ENCODE results near the gene NRDC. TPM values are rescaled to one million over a fixed set of nuclear protein-coding genes. Genes with fewer than 3 reads are reported as not detected.

The NRDC gene
- total RNA-seq, 1 experiment from 2014 or later: 176 TPM

DNA sequence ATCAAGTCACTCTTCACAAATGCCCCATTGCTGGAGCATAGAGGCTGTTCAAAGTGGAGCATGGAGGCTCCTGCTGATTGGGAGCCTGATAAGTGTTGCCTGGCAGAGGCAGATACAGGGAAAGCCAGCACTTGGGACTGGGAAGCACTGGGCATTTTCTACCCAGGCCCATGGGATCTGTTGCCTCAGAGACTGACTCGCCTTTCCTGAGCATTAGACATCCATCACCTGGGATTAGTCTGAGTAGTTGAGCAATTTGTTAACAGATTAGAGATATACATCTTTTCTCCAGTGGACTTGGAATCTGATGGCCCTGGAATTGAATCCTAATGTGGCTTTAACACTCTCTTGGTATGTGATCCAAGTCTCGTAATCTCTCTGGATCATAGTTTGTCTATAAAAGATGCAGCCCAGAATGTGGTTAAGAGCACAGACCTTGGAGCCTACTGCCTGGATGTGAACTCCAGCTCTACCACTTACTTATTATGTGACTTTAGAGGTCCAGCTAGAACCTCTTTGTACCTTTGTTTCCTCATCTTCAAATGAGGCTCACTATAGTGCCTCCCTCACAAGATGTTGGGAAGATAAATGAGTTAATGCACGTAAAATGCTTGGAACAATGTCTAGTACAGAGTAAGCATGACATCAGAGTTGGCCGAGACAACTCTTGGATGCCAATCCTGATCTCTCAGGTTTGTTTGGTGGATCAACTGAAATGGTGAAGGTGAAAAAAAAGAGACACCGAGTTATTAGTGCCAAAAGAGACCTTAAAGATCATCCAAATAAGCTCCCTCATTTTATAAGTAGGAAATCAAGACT lies 38.3 kb upstream of the NRDC start:
- POLR2A ChIA-PET: no interaction called here
- peak; percentile 34 for DNase-seq (ENCODE audit: unreplicated experiment)
- intact Hi-C loops (cut with micrococcal nuclease): no loop called here
- TF ChIP-seq, protein P1, sequence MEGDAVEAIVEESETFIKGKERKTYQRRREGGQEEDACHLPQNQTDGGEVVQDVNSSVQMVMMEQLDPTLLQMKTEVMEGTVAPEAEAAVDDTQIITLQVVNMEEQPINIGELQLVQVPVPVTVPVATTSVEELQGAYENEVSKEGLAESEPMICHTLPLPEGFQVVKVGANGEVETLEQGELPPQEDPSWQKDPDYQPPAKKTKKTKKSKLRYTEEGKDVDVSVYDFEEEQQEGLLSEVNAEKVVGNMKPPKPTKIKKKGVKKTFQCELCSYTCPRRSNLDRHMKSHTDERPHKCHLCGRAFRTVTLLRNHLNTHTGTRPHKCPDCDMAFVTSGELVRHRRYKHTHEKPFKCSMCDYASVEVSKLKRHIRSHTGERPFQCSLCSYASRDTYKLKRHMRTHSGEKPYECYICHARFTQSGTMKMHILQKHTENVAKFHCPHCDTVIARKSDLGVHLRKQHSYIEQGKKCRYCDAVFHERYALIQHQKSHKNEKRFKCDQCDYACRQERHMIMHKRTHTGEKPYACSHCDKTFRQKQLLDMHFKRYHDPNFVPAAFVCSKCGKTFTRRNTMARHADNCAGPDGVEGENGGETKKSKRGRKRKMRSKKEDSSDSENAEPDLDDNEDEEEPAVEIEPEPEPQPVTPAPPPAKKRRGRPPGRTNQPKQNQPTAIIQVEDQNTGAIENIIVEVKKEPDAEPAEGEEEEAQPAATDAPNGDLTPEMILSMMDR (IDR thresholded peaks at IDR 0.05; ENCODE audit: unreplicated experiment): no peak
- CTCF ChIA-PET: interaction anchor here (0.9 to 1.0 kb wide), 2 partner anchors 19 to 83 kb away, joined by 3 to 5 read pairs; no protein-coding TSS in a partner anchor
- H3K27me3 Mint-ChIP-seq (ENCODE audit: insufficient read depth, unreplicated experiment): no peaks in the 10 kb centered on the region
- H3K4me1 Mint-ChIP-seq (ENCODE audit: insufficient read depth, unreplicated experiment): no peaks in the 10 kb centered on the region
- no TSS peak for BruUV-seq (replicated peaks)
- no peaks in the 10 kb centered on the region for H3K9me3 Mint-ChIP-seq (ENCODE audit: unreplicated experiment)
- H3K4me3 Mint-ChIP-seq (ENCODE audit: unreplicated experiment): no peak overlapping the region
- H3K27ac Mint-ChIP-seq (ENCODE audit: low read depth, unreplicated experiment): no peak overlapping the region
- H3K36me3 Mint-ChIP-seq (ENCODE audit: insufficient read depth, unreplicated experiment): no peaks in the 10 kb centered on the region

- no peak for DNase-seq (ENCODE audit: unreplicated experiment)
- no peaks in the 10 kb centered on the region for H3K36me3 Mint-ChIP-seq (ENCODE audit: insufficient read depth, unreplicated experiment)
- TF ChIP-seq, protein P1 (IDR thresholded peaks at IDR 0.05; ENCODE audit: unreplicated experiment): no peak
- H3K27ac Mint-ChIP-seq (ENCODE audit: low read depth, unreplicated experiment): no peak overlapping the region
- intact Hi-C loops (cut with micrococcal nuclease): no loop called here
- ChIA-PET CTCF (interaction anchor here (0.7 to 0.8 kb wide), 2 partner anchors 9 to 19 kb away, joined by 3 to 4 read pairs; no protein-coding TSS in a partner anchor), POLR2A (no interaction called here)
- no peaks in the 10 kb centered on the region for H3K4me1 Mint-ChIP-seq (ENCODE audit: insufficient read depth, unreplicated experiment)
- H3K4me3 Mint-ChIP-seq (ENCODE audit: unreplicated experiment): no peak overlapping the region
- no peaks in the 10 kb centered on the region for H3K9me3 Mint-ChIP-seq (ENCODE audit: unreplicated experiment)
- no TSS peak for BruUV-seq (replicated peaks)
- H3K27me3 Mint-ChIP-seq (ENCODE audit: insufficient read depth, unreplicated experiment): no peaks in the 10 kb centered on the region
Measured at GRCh38 chr1:51915951-51916350, 37.4 kb upstream of the NRDC start.

GRCh38 chr1:51912881-51913280 lies 34.4 kb upstream of the NRDC start:
- TF ChIP-seq, protein P1 (IDR thresholded peaks at IDR 0.05; ENCODE audit: unreplicated experiment): no peak
- no peak for DNase-seq (ENCODE audit: unreplicated experiment)
- H3K9me3 Mint-ChIP-seq (ENCODE audit: unreplicated experiment): no peaks in the 10 kb centered on the region
- H3K4me1 Mint-ChIP-seq (ENCODE audit: insufficient read depth, unreplicated experiment): no peaks in the 10 kb centered on the region
- intact Hi-C loops (cut with micrococcal nuclease): no loop called here
- peaks cover 12% of the 10 kb centered on the region for H3K27me3 Mint-ChIP-seq (ENCODE audit: insufficient read depth, unreplicated experiment)
- H3K4me3 Mint-ChIP-seq (ENCODE audit: unreplicated experiment): no peak overlapping the region
- H3K36me3 Mint-ChIP-seq (ENCODE audit: insufficient read depth, unreplicated experiment): no peaks in the 10 kb centered on the region
- POLR2A ChIA-PET: interaction anchor here (0.7 kb wide), 1 partner anchor 197 kb away, joined by 3 read pairs; no protein-coding TSS in a partner anchor
- CTCF ChIA-PET: interaction anchor here (1.4 kb wide), 1 partner anchor 16 kb away, joined by 5 read pairs; no protein-coding TSS in a partner anchor
- H3K27ac Mint-ChIP-seq (ENCODE audit: low read depth, unreplicated experiment): no peak overlapping the region
- BruUV-seq (replicated peaks): no TSS peak

DNA sequence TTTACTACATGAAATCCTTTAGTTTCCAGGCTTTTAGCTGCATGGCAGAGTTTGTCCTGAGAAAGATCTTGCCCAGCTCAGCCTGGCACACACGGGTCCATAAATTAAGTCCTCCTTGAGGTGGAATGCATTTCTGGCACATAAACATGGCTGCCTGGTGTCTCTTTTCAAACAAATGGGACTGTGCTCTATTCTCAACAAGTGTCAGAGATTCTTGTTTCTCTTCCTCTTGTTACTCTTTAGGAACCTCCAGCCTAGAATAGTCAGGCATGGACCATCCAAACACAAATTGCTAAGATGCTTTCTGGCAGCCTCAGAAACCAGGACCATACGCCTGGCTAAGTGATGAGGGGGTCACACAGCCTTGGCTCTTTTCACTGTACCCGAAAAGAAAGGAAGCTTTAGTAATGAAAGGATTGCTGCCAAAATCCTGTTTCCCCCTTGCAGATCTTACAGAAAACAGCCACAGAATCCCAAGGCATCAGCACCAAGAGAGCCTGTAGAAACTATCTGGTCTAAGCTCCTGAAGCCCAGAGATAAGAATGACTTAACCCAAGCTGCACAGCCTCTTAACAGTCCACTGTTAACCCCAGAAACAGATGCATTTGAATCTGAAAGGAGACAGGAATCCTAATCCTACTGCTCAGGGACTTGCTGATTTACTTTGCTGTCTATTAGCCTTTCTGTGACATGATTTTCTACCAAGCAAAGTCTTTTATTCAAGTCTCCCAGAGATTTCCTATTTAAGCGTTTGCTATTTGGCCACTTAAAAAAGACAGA lies 31.9 kb upstream of the NRDC start:
- Mint-ChIP-seq H3K27ac (ENCODE audit: low read depth, unreplicated experiment) (no peak overlapping the region), H3K4me1 (ENCODE audit: insufficient read depth, unreplicated experiment) (peaks cover 8% of the 10 kb centered on the region), H3K4me3 (ENCODE audit: unreplicated experiment) (no peak overlapping the region), H3K9me3 (ENCODE audit: unreplicated experiment) (no peaks in the 10 kb centered on the region), H3K36me3 (ENCODE audit: insufficient read depth, unreplicated experiment) (no peaks in the 10 kb centered on the region), H3K27me3 (ENCODE audit: insufficient read depth, unreplicated experiment) (peaks cover 12% of the 10 kb centered on the region)
- intact Hi-C loops (cut with micrococcal nuclease): no loop called here
- TF ChIP-seq, protein P1 (IDR thresholded peaks at IDR 0.05; ENCODE audit: unreplicated experiment): no peak
- no TSS peak for BruUV-seq (replicated peaks)
- POLR2A ChIA-PET: no interaction called here
- DNase-seq (ENCODE audit: unreplicated experiment): no peak
- CTCF ChIA-PET: interaction anchor here (1.1 kb wide), 1 partner anchor 12 kb away, joined by 3 read pairs; no protein-coding TSS in a partner anchor
